Measurements from ENCODE around the gene FDX2.

The FDX2 gene

GRCh38 chr19:10332158-10332964, 16.5 kb upstream of the FDX2 start:
- no peak for DNase-seq

- no peak for DNase-seq
Observed at GRCh38 chr19:10329555-10329954, 13.7 kb upstream of the FDX2 start.

GRCh38 chr19:10328558-10329429, 13.0 kb upstream of the FDX2 start:
- no peak for DNase-seq

GRCh38 chr19:10327793-10328192, 12.0 kb upstream of the FDX2 start:
- no peak for DNase-seq

- DNase-seq = no peak
Observed at GRCh38 chr19:10325732-10326131, 9.9 kb upstream of the FDX2 start.

GRCh38 chr19:10321874-10322835, 6.3 kb upstream of the FDX2 start:
- no peak for DNase-seq

GRCh38 chr19:10321417-10321797, 5.6 kb upstream of the FDX2 start:
- DNase-seq = no peak

- no peak for DNase-seq
Observed at GRCh38 chr19:10320602-10321416, 5.0 kb upstream of the FDX2 start.

- DNase-seq = no peak
Observed at GRCh38 chr19:10318807-10319682, 3.2 kb upstream of the FDX2 start.

GRCh38 chr19:10317857-10318462, 2.1 kb upstream of the FDX2 start:
- DNase-seq = no peak

- no peak for DNase-seq
Observed at GRCh38 chr19:10317045-10317856, 1.4 kb upstream of the FDX2 start.

- no peak for DNase-seq
Observed at GRCh38 chr19:10316229-10317044, 622 bp upstream of the FDX2 start.

- DNase-seq = no peak
Observed at GRCh38 chr19:10309423-10309822, 6.4 kb downstream of the FDX2 start, which contains the start of gene ZGLP1. Gene ZGLP1 (minus strand): TSS chr19:10309815.

- no peak for DNase-seq
Observed at GRCh38 chr19:10306327-10306726, 9.5 kb downstream of the FDX2 start.

GRCh38 chr19:10305139-10305806, 10.5 kb downstream of the FDX2 start:
- no peak for DNase-seq

GRCh38 chr19:10299545-10300458, 16.0 kb downstream of the FDX2 start:
- no peak for DNase-seq

Data from activated CD4-positive, alpha-beta T cell treated with anti-CD3 and anti-CD28 coated beads, Interleukin-2, amount 50 U/mL, for 1 hour (primary cell).